ENCODE results near the gene RARRES1.
A peak's percentile ranks its signal among the peaks of the same experiment; 100 is the strongest.

RARRES1 gene

DNA sequence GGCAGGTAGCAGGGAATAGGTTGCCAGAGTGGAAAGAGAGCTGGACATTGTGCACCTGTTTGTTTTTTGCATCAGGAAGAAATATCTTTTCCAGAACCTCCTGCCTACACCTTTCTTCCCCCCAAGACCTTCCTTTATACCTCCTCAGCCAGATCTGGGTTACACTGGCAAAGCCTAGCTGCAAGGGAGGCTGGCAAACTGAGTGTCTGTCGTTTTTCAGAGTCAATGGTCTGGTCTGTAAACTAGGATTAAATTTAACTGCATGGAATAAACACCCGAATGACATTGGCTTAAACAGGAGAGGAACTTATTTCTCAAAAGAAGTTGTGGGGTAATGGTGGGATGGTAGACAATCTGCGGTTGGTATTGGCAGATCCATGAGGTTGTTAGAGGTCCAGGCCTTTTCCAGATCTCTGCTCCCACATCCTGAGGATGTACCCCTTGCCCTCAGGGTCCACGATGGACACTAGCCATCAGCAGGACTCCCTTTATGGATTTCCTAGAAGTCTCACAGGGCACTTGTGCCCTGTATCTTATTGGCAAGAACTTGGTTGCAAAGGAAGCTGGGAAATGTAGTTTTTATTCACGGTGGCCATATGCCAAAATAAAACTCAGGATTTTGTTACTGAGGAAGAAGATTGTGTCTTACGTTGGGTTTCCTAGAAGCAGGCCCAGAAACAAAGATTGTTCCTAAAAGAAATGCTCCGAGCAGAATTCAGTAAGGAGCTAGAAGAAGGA lies 3.2 kb upstream of the RARRES1 start:
- no peak for DNase-seq (ENCODE audit: low spot score)

DNA sequence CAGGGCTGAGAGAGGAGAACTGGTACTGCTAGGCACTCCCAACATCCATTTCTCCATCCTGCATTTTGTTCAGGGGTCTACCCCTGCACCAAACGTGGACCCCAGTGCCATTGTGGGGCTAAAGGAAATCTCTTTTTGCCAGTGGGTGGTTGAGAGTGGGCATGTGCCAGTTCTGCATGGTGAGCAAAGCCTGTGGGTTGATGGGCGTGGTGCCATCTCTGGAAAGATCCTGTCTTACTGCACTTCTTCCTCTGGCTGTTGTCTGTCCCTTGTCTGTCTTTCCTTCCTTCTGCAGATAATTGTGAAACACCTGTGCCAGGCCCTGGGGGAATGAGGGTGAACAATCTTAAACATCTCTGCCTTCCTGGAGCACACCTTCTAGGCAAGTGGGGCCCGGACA lies 1.4 kb upstream of the RARRES1 start:
- DNase-seq (ENCODE audit: low spot score): no peak

DNA sequence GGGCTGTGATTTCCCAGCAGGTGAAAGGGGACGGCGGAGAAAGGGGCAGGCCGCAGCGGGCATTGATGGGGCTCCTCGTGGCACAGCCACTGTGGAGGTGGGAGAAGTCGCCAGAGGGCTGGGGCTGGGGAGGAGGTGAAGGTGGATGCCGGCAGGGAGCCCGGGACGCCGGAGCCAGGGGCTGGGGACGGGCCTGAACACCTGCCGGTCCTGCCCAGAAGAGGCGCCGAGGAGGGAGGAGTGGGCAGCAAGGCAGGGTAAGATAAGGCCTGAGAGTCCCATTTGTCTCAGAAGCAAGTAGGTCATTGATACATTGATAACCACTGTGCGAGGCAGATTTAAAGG lies 571 bp upstream of the RARRES1 start:
- DNase-seq (ENCODE audit: low spot score): no peak

DNA sequence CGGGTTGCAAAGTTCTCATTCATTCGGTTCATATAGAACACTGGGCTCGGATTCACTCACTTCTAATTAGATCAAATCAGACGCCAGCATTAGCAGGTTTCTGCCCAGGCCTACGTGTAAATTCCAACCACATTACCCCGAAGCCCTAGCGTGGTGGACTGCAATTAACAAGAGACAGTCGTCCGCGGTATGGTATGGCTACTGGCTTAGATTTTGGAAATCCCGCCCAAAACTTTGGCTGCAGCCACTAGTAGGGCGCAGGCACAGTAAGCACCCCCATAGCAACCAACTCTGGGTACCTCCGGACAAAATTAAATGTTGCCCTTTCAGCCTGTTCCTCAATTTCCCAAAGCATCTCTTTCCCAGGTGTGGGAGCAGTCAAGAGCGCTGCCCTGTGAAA lies 771 bp downstream of the RARRES1 start:
- no peak for DNase-seq (ENCODE audit: low spot score)

DNA sequence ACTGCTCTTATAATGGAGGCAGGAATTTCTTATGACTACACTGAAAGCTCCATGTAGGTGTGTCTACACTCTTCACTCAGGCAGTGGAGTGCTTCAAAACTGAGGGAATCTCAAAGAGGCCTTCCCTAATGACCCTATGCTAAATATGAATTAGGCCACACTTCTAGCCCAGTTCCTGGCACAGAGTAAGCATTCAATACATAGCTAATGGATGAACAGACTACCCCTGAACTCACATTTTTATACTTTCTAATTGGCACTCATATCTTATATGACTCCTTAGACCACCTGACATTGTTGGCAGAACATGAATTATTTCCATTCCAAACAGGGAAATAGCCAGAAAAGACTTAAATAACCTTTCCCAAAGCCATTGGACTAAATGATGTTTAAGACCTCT lies 3.4 kb downstream of the RARRES1 start:
- DNase-seq (ENCODE audit: low spot score): no peak

DNA sequence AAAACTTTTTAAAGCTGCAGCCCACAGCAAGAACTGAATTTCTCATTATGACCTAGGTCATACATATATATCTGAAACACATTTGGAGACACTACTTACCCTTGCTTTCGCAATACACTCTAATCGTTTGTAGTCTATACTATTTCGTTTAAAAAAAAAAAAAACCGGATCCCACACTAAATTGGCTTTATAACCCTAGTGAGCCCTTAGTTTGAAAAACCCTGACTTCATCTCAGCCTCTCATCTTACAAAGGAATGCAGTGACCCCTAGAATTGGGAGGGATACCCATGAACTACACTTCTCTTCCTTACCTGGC lies 4.2 kb downstream of the RARRES1 start:
- DNase-seq (ENCODE audit: low spot score): no peak

DNA sequence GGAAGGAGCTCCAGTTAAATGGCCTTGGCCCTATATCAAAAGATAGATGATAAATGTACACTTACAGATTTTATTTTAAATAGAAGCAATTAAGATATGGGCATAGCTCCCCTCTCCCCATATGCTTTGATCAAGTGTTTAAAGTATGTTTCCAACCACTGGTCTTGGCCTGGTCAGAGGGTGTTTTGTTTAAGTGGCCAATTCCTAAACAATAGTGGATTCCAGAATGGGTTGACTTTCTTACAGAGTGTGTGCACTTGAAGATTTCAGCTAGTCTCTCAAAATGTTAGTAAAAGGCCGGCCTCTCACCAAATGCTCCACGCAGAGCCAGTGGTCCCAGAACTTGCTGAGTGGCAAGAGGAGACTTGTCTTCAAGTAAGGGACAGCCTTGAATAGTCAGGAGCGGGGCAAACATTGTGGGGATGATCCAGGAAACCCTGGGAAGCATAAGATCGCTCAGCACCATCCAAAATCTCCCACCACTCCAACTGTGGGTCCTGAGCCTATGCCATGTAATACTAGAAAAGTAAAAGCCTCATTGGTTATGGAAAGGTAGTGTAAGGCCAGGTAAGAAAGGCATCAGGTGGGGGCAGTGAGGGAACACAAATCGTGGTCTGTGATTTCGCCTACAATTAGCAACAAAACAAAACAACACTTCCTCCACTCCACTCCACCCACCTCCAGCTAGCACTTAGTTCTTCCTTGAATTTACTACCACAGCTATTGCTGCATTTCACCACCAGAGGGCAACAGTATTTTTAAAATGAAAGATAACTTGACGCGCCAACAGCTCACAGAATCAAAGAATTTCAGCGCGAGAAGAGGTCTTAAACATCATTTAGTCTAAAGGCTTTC lies 4.8 kb downstream of the RARRES1 start:
- peak; percentile 80 for DNase-seq (ENCODE audit: low spot score)

DNA sequence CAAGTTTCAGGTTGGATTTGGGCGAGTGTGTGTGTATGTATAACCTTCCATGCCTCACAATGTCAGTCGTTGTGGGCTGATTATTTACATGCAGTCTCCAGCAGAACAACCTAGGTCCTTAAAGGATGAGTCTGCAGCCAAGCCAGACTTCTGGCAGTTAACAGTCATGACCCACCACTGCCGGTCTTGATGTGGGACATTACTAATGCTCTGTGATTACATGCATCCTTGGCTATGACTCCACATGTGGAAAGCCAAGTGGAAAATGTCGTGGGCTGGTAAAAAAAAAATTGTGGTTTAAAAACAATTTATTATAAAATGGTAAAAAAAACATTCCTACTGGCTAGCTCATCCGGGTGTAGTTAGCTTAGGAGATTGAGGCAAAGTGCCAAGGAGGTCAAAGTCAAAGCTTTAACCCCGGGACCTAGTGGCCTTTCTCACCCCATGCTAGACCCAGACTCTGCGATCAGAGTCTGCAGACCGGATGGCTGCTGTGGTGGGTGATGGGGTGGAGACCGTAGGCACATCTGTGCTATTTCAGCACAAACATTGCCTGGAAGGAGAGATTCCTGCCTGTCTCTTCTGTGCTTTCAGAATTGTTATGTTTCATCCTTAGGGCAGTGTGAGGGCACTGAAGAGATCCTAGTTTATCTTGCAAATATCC lies 6.8 kb downstream of the RARRES1 start:
- DNase-seq (ENCODE audit: low spot score): no peak

DNA sequence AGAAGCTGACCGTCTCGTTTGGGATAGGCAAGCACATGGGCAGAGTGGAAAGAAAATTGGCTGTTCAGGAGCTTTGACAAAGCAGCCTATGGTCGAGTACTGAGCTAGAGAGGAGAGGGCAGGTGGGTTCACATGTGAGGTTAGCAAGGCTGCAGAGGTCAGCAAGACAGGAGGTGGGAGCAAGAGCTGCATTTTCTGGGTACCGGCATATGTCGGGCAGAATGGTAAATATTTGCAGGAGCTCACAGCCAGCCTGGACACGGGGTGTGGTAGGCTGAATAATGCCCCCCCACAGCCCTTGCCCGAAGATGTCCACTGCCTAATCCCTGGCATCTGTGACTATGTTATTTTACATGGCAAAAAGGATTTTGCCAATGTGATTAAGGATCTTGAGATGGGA lies 8.3 kb downstream of the RARRES1 start:
- DNase-seq (ENCODE audit: low spot score): no peak

DNA sequence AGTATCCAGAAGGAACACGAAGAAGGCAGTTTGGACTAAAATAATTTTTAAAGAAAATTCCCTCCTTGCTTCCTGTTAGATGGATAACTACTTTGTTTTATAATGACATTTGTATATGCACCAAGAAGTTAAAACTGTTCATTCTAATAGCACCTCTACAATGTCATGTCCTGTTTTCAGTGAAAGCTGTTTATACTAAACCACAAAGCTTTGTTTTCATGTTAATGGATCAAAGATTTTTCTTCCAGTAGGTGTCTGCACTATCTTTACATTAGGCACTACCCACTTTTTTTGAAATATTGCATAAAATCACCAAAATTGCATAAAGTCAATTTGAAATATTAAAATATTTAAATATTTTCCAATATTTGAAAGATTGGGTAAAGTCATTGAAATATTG lies 10.1 kb downstream of the RARRES1 start:
- no peak for DNase-seq (ENCODE audit: low spot score)

DNA sequence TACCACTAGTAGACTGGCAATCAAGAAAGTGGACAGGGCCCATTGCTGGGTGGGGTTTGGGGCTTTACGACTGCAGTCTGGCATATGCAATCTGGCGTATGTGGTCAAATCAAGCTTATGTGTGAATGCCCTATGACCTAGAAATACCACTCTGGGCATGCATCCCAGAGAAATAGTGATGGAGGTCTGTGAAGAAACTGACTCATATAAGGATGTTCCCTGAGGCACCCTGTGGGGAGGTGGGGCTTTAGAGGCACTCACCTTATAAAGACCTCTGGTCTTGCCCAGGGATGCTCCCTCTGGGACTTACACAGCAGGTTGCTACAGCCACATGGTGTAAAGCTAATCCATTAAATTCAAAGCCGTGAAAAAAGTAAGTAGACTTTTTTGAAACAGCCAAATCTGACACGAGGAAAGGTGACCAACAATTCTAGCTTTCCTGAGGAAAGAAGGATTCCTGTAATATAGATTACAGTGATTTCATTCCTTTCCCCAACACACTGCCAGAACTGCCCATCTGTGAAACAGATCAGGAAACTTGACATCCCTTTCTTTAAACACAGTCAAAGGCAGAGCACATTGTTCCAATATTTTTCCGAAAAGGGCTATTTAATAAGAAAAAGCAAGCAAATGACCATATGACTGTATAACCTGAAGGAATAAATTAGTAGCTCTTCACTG lies 13.6 kb downstream of the RARRES1 start:
- DNase-seq (ENCODE audit: low spot score): no peak

DNA sequence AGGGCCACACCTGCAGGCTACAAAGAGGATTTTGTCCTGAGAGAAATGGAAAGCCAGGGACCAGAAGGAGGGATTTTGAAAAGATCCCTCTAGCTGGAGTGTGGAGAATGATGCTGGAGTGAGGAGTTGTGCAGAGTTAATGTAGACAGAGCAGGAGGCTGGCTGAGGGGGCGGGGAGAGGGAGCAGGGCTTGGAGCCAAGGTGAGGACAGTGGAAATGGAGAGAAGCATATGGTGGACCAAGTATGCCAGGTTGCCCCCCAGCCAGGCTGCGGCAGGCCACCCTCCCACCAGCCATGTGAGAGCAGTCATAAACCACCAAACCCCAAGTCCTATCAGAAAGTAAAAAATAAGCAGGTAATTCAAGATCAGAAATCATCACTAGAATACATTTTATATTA lies 14.7 kb downstream of the RARRES1 start:
- no peak for DNase-seq (ENCODE audit: low spot score)

DNA sequence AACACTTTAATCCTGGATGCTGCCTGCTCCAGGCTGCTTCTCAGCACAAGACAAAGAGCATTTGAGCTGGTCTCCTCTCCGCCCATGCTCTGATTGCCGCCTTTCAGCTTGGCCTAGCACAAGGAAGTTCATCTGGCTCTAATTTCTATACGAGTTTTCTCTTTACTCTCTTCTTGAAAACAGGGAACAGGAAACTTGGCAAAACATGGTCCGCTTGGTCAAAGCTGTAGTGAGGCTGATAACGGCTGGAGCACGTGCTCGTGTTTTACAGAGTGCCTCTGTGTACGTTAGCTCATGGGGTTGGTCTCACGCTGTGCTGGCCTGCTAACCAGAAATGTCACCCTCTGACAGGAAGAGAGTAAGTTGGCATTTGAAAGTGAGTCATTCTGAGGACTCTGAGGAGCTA lies 19.2 kb downstream of the RARRES1 start:
- peak; percentile 62 for DNase-seq (ENCODE audit: low spot score)

DNA sequence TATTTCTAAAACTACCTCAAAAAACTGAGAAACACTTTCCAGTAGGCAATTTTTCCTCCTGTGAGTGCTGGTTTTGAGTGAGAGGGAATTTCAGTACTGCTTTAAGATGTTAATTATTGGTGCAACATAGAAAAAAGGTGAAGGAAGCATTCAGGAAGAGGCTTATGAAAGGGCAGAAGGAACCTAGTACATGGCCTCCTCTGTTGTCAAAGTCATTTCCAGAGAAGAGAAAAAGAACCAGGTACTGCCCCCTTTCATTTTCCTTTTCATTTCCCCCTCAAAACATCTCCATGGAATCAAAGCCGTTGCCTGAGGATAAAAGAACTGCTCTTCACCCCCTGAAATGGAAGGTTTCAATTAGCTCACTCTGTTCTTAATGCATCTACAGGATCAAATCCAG lies 19.8 kb downstream of the RARRES1 start:
- DNase-seq (ENCODE audit: low spot score): no peak

DNA sequence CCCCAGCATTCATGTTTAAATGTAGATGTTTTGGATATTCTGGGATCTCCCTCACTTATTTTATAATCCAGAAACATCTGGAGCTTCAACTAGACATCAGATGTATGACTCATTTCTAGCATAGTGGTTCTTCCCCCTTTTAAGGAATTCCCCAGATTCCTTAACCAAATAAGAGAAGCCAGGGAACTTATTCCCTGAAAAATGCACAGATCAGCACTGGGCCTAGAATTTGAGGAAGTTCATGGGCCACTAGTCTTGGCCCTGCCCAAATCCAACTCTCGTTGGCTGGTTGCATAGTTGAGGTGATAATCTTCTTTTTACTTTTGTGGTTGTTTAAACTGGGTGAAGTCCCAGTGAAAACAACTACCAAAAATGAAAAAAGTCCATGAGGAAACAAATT lies 20.4 kb downstream of the RARRES1 start:
- no peak for DNase-seq (ENCODE audit: low spot score)

DNA sequence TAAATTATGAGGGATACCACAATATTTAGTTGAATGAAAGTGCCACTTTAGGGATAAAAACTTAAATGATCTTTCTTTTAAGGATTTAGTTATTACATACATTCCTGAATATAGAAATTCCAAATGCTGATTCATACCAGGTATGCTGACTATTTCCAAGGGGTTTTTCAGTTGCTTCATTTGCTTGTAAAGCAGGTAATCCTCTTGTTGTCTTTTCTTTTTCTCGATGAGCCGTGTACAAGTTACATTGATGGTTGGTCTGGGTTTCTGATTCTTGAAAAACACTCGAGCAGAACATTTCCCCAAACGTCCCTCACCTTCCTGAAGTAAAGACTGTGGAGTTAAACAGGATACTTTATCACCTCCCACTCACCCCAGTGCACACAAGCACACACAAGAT lies 21.7 kb downstream of the RARRES1 start:
- no peak for DNase-seq (ENCODE audit: low spot score)

DNA sequence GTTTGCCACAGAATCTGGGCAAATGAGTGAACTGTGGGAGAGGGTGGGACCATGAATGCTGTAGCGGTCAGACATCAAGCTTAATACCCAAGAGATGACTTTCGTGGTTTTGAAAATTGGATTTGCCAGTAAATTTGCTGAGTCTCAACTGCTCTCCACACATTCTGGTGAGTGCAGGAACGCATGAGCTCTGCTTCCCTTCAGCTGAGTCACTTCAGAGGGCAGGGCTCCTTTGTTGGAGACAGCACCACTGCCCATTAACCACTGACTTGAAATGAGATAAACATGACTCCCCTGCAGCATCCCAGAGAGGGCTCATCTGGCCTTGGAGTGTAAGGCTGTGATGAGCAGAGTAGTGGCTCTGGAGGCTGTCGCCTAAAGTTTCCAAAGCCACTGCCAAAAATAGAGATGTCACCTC lies 22.6 kb downstream of the RARRES1 start:
- no peak for DNase-seq (ENCODE audit: low spot score)

DNA sequence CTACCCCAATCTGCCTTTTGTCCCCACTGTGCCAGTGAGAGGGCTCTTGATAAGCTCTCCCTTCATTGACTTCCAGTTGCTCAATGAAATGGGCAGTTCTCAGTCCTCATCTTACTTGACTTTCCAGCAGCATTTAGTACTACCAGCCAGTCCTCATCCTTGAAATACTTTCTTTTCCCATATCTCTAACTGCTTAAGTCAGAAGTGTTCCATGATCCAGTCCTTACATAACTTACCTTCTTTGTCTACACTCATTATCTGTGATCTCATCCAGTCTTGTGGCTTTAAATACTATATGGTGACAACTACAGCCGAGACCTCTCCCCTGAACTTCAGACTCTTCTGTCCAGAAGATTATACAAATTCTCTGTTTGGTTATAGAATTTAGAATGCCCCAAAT lies 28.7 kb downstream of the RARRES1 start:
- DNase-seq (ENCODE audit: low spot score): no peak

DNA sequence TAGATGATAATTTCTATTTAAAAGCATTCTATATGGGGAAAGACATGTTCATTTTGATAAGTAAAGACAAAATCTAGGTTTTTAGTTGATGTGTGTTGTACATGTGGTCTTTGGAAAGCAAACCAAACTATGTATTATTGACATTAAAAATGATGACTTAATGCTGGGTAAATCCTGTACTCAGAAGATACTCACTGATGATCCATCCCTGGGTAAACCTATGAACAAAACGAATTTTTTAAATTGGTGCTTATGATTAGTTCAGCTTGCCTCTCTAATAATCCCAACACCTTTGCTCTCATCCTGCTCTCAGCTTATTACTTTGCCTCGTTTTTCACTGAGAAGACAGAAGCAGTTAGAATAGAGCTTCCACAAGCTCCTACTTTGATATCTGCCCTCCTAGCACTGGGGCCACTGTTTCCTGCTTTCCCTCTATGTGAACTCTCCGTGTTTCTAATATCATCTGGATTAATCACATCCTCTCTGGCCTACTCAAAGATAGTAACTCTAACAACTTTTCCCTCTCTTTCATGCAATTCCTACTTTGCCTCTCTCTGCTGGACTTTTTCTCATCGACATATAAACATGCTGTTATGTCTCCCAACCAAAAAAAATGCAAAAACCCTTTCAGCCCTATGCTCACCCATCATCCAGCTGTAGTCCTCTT lies 29.3 kb downstream of the RARRES1 start:
- no peak for DNase-seq (ENCODE audit: low spot score)

DNA sequence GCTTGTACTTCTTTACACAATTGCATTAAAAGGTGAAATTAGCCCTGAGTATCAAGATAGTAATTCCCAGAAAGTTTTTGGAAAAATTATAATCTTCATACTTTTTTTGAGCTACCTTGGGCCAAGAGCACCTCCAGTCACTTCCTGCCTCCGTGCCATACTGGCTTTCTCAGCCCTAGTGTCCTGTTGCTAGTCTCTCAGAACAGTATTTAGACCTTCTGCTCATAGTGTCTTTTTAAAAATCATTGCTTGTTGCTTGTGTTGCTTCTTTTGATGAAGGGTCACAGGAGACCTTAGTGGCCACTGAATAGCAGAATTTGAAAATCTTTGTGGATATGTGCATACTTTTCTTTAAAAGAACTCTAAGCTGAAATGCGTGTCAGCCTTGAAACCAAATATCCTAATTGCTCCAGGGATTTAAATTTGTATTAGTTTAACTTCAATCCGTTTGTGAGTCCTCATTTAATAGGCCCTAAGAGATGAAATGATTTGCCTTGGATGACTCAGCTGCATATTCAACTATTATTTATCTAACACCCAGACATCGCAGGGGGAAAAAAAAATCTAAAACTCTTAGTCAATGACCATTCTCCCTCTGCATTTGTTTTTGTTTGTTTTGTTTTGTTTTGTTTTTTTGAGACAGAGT lies 30.7 kb downstream of the RARRES1 start:
- DNase-seq (ENCODE audit: low spot score): no peak

DNA sequence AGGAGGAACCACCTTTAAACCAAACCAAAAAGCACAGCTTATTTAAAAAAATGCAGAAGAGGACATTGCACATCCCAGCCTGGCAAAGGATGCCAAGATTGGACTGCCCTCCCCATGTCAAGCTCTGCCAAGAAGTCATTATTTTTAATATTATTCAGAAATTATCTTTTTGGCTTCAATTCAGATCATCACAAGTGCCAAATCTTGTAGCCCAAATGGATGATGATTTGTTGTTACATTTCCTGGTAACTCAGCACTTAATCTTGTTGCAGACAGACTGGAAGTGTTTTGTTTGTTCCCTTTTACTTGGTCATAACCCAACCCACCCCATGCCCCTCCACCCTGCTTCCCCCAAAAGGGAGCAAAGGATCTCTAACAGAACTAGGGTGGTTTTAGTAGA lies 31.7 kb downstream of the RARRES1 start:
- no peak for DNase-seq (ENCODE audit: low spot score)

DNA sequence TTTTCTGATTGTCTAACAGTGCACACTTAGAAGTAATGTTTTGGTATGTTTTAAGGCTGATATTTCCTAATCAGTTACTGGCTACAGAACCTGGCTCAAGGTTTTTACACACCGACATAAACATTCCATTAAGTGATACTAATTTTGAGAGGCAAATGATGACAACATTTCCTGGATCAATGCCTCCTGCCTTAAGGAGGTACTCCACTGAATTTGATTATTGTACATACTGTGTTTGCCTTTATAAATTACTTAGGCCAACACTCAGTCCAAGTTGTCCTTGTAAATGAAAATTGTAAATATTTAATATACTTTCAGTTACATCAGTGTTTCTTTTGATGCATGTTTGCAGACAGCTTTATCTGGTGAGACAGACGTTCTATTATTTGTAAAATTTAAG lies 35.6 kb downstream of the RARRES1 start:
- DNase-seq (ENCODE audit: low spot score): no peak

Data from Ammon's horn (tissue), 1 donor.